Transverse colon (tissue), 4 donors: ENCODE data around the gene SPRY2. TPM values are rescaled to one million over a fixed set of nuclear protein-coding genes. Genes with fewer than 3 reads are reported as not detected.

ENCODE experiments used
- DNase-seq: peaks from one replicate; pipeline ENCODE4 v3.0.0-alpha.2; 2019
- H3K27ac ChIP-seq, 4 donors: fragments of 200-600 bp; sonication (generic); 2 replicates each; pipeline ENCODE4 v1.5.1; 2016 to 2018; ENCODE audit warnings: inconsistent platforms in 4 of 4
- H3K27me3 ChIP-seq: fragments of 200-600 bp; sonication (generic); 2 replicates; pipeline ENCODE4 v1.5.1; 2017; ENCODE audit warnings: inconsistent platforms
- H3K36me3 ChIP-seq, 4 donors: fragments of 200-600 bp; sonication (generic); 2 replicates each; pipeline ENCODE4 v1.5.1; 2017 to 2019; ENCODE audit warnings: inconsistent platforms in 4 of 4
- H3K4me1 ChIP-seq, 4 donors: fragments of 200-600 bp; sonication (generic); 2 replicates each; pipeline ENCODE4 v1.5.1; 2017 to 2020; ENCODE audit warnings: inconsistent platforms in 4 of 4
- H3K4me3 ChIP-seq, 4 donors: fragments of 200-600 bp; sonication (generic); 1 replicate in 1 of 4; 2 replicates in 3 of 4; pipeline versions ENCODE4 v1.5.1 to v1.6.1; 2017 to 2019; ENCODE audit warnings: inconsistent platforms in 4 of 4
- H3K9me3 ChIP-seq, 2 donors: fragments of 200-600 bp; sonication (generic); 2 replicates each; pipeline ENCODE4 v1.5.1; 2017 to 2019; ENCODE audit warnings: inconsistent platforms in 2 of 2
- CTCF ChIP-seq, 5 experiments: fragments of 200-600 bp in 3 of 5; fragments of 450-650 bp in 2 of 5; sonication (generic) in 3 of 5; IDR thresholded peaks; 1 replicate in 2 of 5; 2 replicates in 3 of 5; pipeline ENCODE4 v1.5.1; 2016 to 2017; ENCODE audit warnings: antibody characterized with exemption in 5 of 5, inconsistent platforms in 3 of 5, mild to moderate bottlenecking in 2 of 5, moderate library complexity in 1 of 5
- EP300 ChIP-seq: sonication (generic); formaldehyde crosslinking; IDR thresholded peaks from one replicate; pipeline ENCODE4 v1.6.1; 2017; ENCODE audit warnings: antibody characterized with exemption, low read depth
- POLR2A ChIP-seq: fragments of 450-650 bp; IDR thresholded peaks from one replicate; pipeline ENCODE4 v1.6.1; 2016; ENCODE audit warnings: antibody characterized with exemption, mild to moderate bottlenecking, moderate library complexity
- POLR2AphosphoS5 ChIP-seq, 3 donors: sonication (generic); formaldehyde crosslinking; IDR thresholded peaks; one replicate each; pipeline ENCODE4 v1.6.1; 2016; ENCODE audit warnings: antibody characterized with exemption in 3 of 3
- WGBS, 2 donors: methylation state at CpG; one replicate each; pipeline ENCODE4 v1.1.5; 2018; ENCODE audit warnings: low coverage in 1 of 2; 5-methylcytosine and 5-hydroxymethylcytosine counted together
- in situ Hi-C, 4 donors: fragments of 200-750 bp; cut with MboI; loops; one replicate each; pipeline versions ENCODE4 v1.15.0 to v1.15.1; 2017; ENCODE audit warnings: low sequenced_read_pairs in 3 of 4, low pct_ligation_motif_present in 1 of 4, low pct_unique_long_range_greater_than_20kb in 1 of 4
- intact Hi-C: fragments of 100-400 bp; cut with DNase I; formaldehyde crosslinking; loops from one replicate; pipeline ENCODE4 v1.15.1; 2023; ENCODE audit warnings: low total_unique reads
- total RNA-seq, 4 donors: library from RNA; depleted of rRNA; stranded (reverse); fragments of >200 nt; gene quantifications; one replicate each; pipeline ENCODE4 v1.1.0, GENCODE V29; 2016

Gene SPRY2
- total RNA-seq, 4 donors from 2014 or later: 21.1 to 52.1 (median 36.6) TPM

DNA sequence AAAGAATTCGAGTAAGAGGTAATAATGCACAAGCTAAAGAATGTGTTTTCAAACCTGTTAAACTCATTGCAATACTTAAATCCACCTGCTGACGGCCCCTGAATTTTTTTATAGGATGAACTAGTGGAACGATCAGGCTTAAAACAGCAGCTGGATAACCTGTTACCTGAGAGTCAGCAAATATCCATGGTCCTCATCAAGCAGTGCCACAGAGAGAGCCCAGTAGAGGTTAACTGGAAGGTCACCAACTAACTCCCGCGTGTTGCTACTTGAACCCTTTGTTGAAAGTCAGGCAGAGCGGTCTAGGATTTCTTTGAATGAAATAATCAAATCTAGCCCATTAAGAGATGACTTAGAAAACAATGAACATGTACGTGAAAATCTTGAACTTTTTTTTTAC, 47.6 kb upstream of the SPRY2 start:
- no peak for TF ChIP-seq POLR2A
- TF ChIP-seq POLR2AphosphoS5 (IDR thresholded peaks at IDR 0.05): no peak
- no peak for TF ChIP-seq CTCF (IDR thresholded peaks at IDR 0.05)
- TF ChIP-seq EP300: no peak
- no peaks in the 10 kb centered on the region for H3K27me3 ChIP-seq
- no peaks in the 10 kb centered on the region for H3K36me3 ChIP-seq
- H3K4me1 ChIP-seq: no peaks in the 10 kb centered on the region
- no peak overlapping the region for H3K4me3 ChIP-seq
- H3K27ac ChIP-seq: no peak overlapping the region
- in situ Hi-C loops: no loop called here
- peaks cover 0 to 1% of the 10 kb centered on the region in 2 donors for H3K9me3 ChIP-seq
- intact Hi-C loops: no loop called here
- no peak for DNase-seq
- WGBS, 2 donors: 80 to 86% methylated on average over 5 to 7 of the region's 7 CpGs

GRCh38 chr13:80386592-80386991, 45.7 kb upstream of the SPRY2 start:
- Histone ChIP-seq H3K36me3 (no peaks in the 10 kb centered on the region), H3K9me3 (no peaks in the 10 kb centered on the region), H3K27ac (no peak overlapping the region), H3K4me3 (no peak overlapping the region), H3K4me1 (no peaks in the 10 kb centered on the region), H3K27me3 (no peaks in the 10 kb centered on the region)
- intact Hi-C loops (no loop called here), in situ Hi-C loops (no loop called here)
- no peak for DNase-seq
- TF ChIP-seq EP300 (no peak), CTCF (IDR thresholded peaks at IDR 0.05) (no peak), POLR2A (no peak), POLR2AphosphoS5 (IDR thresholded peaks at IDR 0.05) (no peak)

DNA sequence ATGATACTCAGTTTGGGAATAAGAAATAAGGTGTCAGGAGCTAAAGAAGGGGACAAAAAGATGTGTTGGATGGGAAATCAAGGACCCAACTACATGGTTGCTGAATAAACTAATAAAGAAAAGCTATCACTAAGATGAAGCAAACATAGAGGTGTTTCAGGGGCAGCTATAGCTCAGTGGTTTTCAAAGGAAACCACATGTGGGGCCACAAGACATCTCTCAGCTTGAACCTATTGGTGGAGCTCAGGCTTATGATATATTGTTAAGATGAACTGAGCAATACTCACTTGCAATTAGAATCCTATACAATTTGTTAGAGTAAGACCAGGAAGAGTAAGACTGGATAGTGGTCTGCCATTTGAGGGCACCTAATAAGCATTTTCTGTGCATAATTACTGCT, 45.1 kb upstream of the SPRY2 start:
- Histone ChIP-seq H3K27ac (no peak overlapping the region), H3K4me1 (no peaks in the 10 kb centered on the region), H3K4me3 (no peak overlapping the region), H3K9me3 (no peaks in the 10 kb centered on the region), H3K36me3 (no peaks in the 10 kb centered on the region), H3K27me3 (no peaks in the 10 kb centered on the region)
- TF ChIP-seq POLR2AphosphoS5 (IDR thresholded peaks at IDR 0.05) (no peak), POLR2A (no peak), CTCF (IDR thresholded peaks at IDR 0.05) (no peak), EP300 (no peak)
- in situ Hi-C loops (no loop called here), intact Hi-C loops (no loop called here)
- DNase-seq: no peak

- Histone ChIP-seq H3K9me3 (no peaks in the 10 kb centered on the region), H3K27me3 (no peaks in the 10 kb centered on the region), H3K4me3 (no peak overlapping the region), H3K36me3 (no peaks in the 10 kb centered on the region), H3K27ac (no peak overlapping the region), H3K4me1 (no peaks in the 10 kb centered on the region)
- no peak for DNase-seq
- WGBS, 2 donors: 75 to 80% methylated on average over 1 to 2 of the region's 2 CpGs
- intact Hi-C loops: no loop called here
- TF ChIP-seq POLR2A: no peak
- no peak for TF ChIP-seq EP300
- no peak for TF ChIP-seq CTCF (IDR thresholded peaks at IDR 0.05)
- TF ChIP-seq POLR2AphosphoS5 (IDR thresholded peaks at IDR 0.05): no peak
- in situ Hi-C loops: no loop called here
Measured at GRCh38 chr13:80382576-80382975, 41.6 kb upstream of the SPRY2 start.
